GM18498 (cell line): ENCODE results near the gene HOXA3.

Experiments
- ATAC-seq: cut with Tn5 transposase; IDR thresholded peaks from one replicate; pipeline ENCODE4 v1.9.1; 2021; ENCODE audit warnings: mild to moderate bottlenecking, moderate library complexity; ENCODE audit not compliant: unreplicated experiment

HOXA3 gene

GRCh38 chr7:27179503-27180430 is 27.4 kb upstream of the HOXA3 start:
- no peak for ATAC-seq

- ATAC-seq = no peak
Measured at GRCh38 chr7:27179030-27179429, 26.6 kb upstream of the HOXA3 start.

- ATAC-seq = no peak
Measured at GRCh38 chr7:27178366-27178765, 26.0 kb upstream of the HOXA3 start.

GRCh38 chr7:27177795-27178320 is 25.5 kb upstream of the HOXA3 start:
- no peak for ATAC-seq

- no peak for ATAC-seq
Measured at GRCh38 chr7:27176962-27177794, 24.8 kb upstream of the HOXA3 start.

- ATAC-seq = no peak
Measured at GRCh38 chr7:27176524-27176845, 24.1 kb upstream of the HOXA3 start.

- no peak for ATAC-seq
Measured at GRCh38 chr7:27175626-27176523, 23.5 kb upstream of the HOXA3 start.

GRCh38 chr7:27174874-27175625 is 22.7 kb upstream of the HOXA3 start:
- ATAC-seq = no peak

GRCh38 chr7:27173956-27174873 is 21.8 kb upstream of the HOXA3 start, which contains the start of gene HOXA10:
Gene HOXA10, minus strand, starts transcription at chr7:27174320. Its CDS starts 14 bp downstream, at chr7:27174306.
- no peak for ATAC-seq

GRCh38 chr7:27173511-27173955 is 21.1 kb upstream of the HOXA3 start:
- no peak for ATAC-seq

GRCh38 chr7:27172823-27173510 is 20.6 kb upstream of the HOXA3 start:
- no peak for ATAC-seq

GRCh38 chr7:27172315-27172774 is 20.0 kb upstream of the HOXA3 start:
- no peak for ATAC-seq

GRCh38 chr7:27171637-27172314 is 19.4 kb upstream of the HOXA3 start:
- no peak for ATAC-seq

- no peak for ATAC-seq
Measured at GRCh38 chr7:27171325-27171636, 18.9 kb upstream of the HOXA3 start.

GRCh38 chr7:27170426-27171324 is 18.3 kb upstream of the HOXA3 start:
- no peak for ATAC-seq

- ATAC-seq = no peak
Measured at GRCh38 chr7:27169658-27170425, 17.5 kb upstream of the HOXA3 start.
